Activated CD8-positive, alpha-beta memory T cell treated with anti-CD3 and anti-CD28 coated beads for 36 hours (primary cell): ENCODE measurements around the gene ITGA2. TPM values are rescaled to one million over a fixed set of nuclear protein-coding genes. Genes with fewer than 3 reads are reported as not detected.

ENCODE experiments used
- CTCF ChIA-PET: fragments of 350-600 bp; sonication (Branson Sonifier 250); formaldehyde crosslinking; loops from one replicate; lab custom pipeline; 2021; ENCODE audit warnings: antibody characterized with exemption; lab: Charles Lee
- POLR2A ChIA-PET: fragments of 350-600 bp; sonication (Branson Sonifier 250); formaldehyde crosslinking; loops from one replicate; lab custom pipeline; 2021; ENCODE audit warnings: antibody characterized with exemption; lab: Charles Lee
- total RNA-seq, 2 experiments: library from RNA; stranded (reverse); gene quantifications; one replicate each; pipeline ENCODE4 v1.2.3, GENCODE V29; 2021

ITGA2 gene
- total RNA-seq, 2 experiments from 2014 or later = 6.2 to 6.3 TPM

DNA sequence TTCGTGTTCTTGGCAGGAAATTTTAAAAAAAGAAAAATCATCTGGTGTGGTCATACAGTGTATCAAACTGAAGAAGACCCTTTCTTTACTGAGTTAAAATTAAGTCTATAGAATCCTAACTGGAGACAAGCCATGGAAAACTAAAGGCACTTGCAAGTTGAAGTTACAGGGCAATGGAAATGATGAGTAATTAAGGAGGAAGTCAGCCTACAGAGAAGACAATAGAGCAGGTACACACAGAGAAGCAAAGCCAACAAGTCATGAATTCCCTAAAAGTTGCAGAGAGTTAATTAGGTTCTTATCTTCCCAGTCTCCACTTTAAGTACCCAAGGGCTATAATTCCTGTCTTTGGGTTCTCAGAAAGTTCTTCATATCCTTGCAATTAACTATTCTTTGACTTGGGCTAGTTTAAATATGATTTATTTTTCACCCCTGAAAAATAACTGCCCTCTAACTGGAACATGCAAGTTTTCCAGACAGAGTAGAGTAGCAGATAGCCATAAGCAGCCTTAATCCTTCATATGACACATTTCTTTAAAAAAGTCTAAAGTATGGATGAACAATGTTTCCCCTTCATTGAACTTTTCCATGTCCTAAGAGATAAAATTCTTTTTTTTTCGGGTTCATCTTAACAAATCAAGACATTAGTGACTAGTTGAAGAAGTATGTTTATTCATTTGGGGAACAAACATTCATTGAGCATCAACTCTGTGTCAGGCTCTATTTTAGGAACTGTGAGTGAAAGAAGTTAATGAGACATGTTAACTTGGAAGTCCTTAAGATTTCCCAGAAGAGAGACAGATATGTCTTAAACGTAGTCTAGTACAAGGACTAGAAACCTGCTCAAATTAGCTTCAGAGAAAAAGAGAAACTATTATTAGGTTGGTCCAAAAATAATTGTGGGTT lies 5.2 kb upstream of the ITGA2 start:
- ChIA-PET POLR2A (no interaction called here), CTCF (interaction anchor here (0.6 kb wide), 1 partner anchor 390 kb away, joined by 3 read pairs; no protein-coding TSS in a partner anchor)

DNA sequence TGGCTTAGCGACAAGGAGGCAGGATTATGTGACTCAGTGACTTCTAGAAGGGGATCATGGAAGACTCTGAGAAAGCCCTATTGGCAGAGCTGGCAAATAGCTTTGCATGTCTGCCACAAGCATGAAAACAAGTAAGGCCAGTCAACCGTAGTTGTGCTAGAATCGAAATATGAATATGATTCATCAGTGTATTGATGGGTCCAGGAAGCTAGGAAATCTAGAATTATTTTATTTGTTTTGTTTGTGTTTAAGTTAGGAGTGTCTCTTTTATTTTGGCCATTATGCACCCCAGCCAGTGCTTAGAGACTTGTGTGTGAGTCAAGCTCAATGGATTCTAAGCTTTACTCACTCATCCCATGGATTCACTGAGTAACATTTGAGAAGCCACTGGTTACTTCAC lies 3.8 kb upstream of the ITGA2 start:
- CTCF ChIA-PET = interaction anchor here (0.6 to 0.9 kb wide), 2 partner anchors 11 to 43 kb away, joined by 3 to 4 read pairs; no protein-coding TSS in a partner anchor

DNA sequence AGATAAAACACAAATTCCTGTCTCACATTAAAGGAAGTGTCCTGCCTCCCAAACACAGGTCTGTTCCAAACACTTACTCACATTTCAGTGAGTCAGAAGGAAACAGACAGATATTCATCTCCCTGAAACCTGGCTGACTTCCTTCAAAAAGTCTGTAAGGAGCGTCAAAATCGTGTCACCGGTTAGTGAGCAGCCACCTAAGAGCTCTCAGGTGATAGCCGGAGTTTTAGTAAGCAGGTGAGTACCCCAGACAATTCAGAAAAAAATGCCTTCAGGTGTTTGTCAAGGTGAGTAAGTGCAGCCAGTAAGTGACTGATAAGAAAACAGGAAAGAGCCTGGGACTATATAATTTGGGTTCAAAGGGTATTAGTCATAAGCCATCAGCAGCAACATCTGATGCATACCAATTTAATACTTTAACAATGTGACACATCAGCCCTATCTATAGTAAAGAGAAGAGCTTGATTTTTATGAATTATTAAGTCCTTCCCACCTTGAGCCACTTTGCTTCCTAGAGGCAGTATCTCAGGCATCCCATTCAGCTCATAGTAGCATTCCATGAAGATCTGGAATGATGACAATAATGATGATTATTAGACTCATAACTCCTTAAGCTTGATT lies 1.3 kb upstream of the ITGA2 start:
- ChIA-PET POLR2A (no interaction called here), CTCF (interaction anchor here (0.5 to 2.2 kb wide), 6 partner anchors 12 to 1522 kb away, joined by 3 to 8 read pairs (median 5); no protein-coding TSS in a partner anchor)

More for the DNA sequence above, 3.8 kb upstream of the ITGA2 start:
- POLR2A ChIA-PET = no interaction called here

DNA sequence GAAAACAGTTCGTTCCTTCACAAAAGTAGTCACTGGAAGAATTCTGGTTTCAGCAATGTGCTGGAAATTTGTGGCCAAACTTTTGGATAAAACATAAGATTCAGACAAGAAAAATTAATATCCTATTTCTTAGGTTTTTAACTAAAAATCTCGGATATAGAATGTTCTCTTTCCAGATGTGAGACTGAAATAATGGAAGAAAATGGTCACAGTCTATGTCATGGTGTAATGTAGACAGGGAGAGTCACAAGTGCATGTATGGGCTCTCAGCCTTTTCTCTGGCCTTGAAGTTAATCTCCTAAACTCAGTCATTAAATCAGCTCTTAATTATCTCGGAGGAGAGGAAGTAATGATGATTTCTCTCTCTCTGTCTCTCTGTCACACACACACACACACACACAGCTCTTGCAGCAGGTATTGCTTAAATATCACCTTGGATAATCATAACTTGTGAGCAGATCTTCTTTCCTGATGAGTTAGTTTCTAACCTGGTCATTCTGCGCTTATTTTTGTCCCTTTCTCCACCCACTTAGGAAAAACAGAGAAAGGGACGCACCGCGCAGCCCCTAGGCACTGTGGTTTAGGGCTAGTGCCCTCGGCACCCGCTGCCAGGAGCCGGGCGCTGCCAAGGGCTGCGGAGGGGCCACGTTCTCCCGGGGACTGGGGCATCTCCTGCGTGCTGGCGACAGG lies 672 bp upstream of the ITGA2 start:
- POLR2A ChIA-PET = no interaction called here
- CTCF ChIA-PET = interaction anchor here (0.5 to 2.2 kb wide), 7 partner anchors 11 to 1521 kb away, joined by 3 to 8 read pairs (median 5); no protein-coding TSS in a partner anchor

DNA sequence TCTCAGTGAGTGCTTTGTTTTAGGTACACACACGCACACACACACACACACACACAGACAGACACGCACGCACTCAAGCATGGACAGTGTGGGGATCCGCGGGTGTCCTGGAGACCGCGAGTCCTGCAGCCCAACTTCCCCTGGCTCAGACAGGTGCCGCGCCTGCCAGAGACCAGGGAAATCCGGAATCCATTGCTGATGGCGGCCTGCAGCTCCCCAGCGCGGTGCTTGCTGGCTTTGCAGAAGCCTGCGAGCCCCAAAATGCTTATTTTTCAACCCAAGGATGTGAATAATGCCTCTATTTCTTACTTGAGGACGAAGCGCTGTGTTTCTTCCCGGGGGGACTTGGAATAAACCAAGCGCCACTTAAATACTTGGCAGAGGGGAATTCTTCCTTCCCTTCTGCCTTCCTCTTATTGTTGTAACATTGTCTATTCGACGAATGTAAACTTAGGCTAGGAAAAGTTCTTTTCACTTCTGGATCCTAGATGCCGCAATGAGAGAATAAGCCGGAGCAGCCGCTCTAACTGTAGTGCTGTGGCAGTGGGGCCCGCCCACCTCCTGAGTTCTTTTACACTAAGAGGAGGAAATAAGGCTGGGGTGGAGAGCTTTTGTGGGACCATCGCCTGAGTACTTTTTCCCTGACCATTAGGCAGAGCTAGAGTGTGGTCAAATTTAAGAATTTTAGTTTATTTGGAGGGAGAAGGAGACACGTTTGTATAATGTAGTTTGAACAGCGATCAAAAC lies 802 bp downstream of the ITGA2 start:
- POLR2A ChIA-PET = interaction anchor here (0.7 kb wide), 1 partner anchor 9 kb away, joined by 5 read pairs; no protein-coding TSS in a partner anchor
- CTCF ChIA-PET = interaction anchor here (0.6 to 2.5 kb wide), 3 partner anchors 8 to 116 kb away, joined by 3 to 7 read pairs (median 5); no protein-coding TSS in a partner anchor

- POLR2A ChIA-PET = interaction anchor here (0.6 to 0.7 kb wide), 2 partner anchors 9 to 43 kb away, joined by 5 read pairs; no protein-coding TSS in a partner anchor
These were observed 1.4 kb downstream of the ITGA2 start for GRCh38 chr5:52990528-52990925.

GRCh38 chr5:52993367-52993766 lies 4.2 kb downstream of the ITGA2 start:
- CTCF ChIA-PET = no interaction called here

More at GRCh38 chr5:52990528-52990925, 1.4 kb downstream of the ITGA2 start:
- CTCF ChIA-PET = interaction anchor here (0.6 to 2.5 kb wide), 2 partner anchors 42 to 115 kb away, joined by 5 to 7 read pairs; no protein-coding TSS in a partner anchor

DNA sequence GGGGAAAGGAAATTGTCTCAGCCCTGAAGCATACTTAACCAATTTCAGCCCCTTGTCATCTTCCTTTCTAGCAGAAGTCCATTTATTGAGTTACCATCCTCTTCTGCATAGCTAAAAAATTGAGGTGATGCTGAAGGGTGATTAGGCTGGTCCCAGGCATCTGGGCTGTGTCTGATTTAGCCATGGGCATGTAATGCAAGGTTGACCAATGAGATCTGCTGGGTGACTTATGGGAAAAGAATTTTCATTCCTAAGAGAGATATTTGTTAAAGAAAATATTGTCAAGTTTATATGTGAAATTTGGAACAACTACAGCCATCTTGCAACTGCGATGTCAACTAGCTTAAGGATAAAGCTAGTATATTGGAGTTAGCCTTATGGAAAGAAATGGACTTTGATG lies 5.1 kb downstream of the ITGA2 start:
- CTCF ChIA-PET = no interaction called here

More at GRCh38 chr5:52993367-52993766, 4.2 kb downstream of the ITGA2 start:
- POLR2A ChIA-PET = no interaction called here

GRCh38 chr5:52995095-52995494 lies 5.9 kb downstream of the ITGA2 start:
- ChIA-PET CTCF (no interaction called here), POLR2A (no interaction called here)

More for the DNA sequence above, 5.1 kb downstream of the ITGA2 start:
- POLR2A ChIA-PET = no interaction called here

- POLR2A ChIA-PET = no interaction called here
- CTCF ChIA-PET = no interaction called here
These were observed 6.8 kb downstream of the ITGA2 start for GRCh38 chr5:52995914-52996313.

GRCh38 chr5:52996979-52997378 lies 7.8 kb downstream of the ITGA2 start:
- ChIA-PET CTCF (no interaction called here), POLR2A (no interaction called here)

GRCh38 chr5:52997424-52997823 lies 8.3 kb downstream of the ITGA2 start:
- ChIA-PET CTCF (no interaction called here), POLR2A (no interaction called here)

DNA sequence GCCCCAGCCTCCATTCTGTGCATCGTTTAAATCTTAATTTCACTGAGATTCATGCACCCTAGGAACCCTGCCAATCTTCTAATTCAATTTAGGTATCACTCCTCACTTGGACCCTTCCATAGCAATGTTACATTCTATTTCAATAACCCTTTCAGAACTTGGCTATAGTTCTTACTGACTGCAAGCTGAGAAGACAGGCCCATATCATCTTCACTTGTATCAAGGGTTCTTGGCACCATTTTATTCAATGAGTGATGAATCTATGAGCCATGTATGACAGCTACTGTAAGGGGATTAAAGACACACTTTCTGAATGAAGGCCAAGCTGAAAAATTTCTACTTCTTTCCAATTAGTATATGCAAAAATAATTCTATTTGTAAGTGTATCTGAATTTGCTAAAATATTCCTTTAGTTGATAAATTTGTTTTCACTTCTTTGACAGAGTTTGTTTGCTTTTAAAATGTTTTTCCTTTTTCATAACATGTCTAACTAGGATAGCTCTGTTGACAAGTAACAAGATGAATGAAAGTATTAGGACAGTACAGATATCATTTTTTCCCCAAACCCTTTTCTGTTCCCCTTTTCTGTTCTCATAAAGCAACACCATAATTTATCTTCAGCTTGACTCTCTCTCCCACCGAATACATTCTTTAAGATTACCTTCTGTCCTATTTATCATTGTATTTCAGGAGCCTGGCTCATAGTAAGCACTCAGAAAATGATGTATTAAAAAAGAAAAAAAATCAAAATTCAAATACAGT lies 9.6 kb downstream of the ITGA2 start:
- ChIA-PET CTCF (interaction anchor here (0.9 to 2.0 kb wide), 3 partner anchors 9 to 50 kb away, joined by 3 to 5 read pairs (median 4); partner anchors contain the start of gene ITGA2), POLR2A (no interaction called here)

DNA sequence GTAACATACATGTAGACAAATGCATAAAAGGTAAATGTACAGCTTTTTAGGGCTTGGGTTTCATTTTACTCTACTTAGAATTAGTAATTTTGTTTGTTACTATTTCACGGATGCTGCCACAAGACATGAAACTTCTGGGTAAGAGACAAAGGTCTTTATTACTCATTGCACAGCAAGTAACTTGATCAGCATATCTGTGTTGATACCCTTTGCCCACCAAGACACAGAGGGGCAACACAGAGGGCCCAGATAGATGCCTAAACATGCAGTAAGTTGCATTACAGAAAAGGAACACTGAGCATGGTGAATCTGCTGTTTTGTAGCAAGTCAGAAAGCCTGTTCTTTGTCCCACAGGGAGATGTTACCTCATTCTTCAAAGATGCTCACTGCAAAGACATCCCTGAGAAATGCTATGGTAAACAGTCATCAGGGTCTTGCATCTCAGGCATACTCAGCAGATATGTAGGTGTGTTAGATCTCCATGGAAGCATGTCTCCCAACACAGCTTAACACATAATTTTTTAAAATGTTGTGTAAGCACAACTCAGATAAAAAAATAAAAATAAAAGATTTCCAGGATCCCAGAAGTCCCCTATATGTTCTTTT lies 10.3 kb downstream of the ITGA2 start:
- ChIA-PET CTCF (interaction anchor here (1.2 to 2.0 kb wide), 2 partner anchors 11 to 51 kb away, joined by 4 to 5 read pairs; partner anchors contain the start of gene ITGA2), POLR2A (interaction anchor here (0.6 kb wide), 1 partner anchor 9 kb away, joined by 5 read pairs; no protein-coding TSS in a partner anchor)

DNA sequence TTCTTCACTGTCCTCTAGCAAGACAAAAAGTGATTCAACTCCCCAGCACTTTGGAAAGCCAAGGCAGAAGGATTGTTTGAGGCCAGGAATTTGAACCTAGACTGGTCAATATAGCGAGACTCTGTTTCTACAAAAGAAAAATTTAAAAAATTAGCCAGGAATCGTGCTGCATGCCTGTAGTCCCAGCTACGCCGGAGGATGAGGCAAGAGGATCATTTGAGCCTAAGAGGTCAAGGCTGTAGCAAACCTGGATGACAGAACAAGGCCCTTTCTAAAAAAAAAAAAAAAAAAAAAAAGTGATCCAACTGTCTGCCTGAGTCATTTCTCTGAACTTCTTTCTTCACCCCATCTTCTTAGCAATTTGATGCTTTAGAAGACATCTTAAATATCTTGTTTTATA lies 12.4 kb downstream of the ITGA2 start:
- ChIA-PET POLR2A (no interaction called here), CTCF (no interaction called here)

- CTCF ChIA-PET = no interaction called here
- POLR2A ChIA-PET = no interaction called here
These were observed 13.3 kb downstream of the ITGA2 start for GRCh38 chr5:53002491-53002890.

- ChIA-PET POLR2A (no interaction called here), CTCF (no interaction called here)
These were observed 14.0 kb downstream of the ITGA2 start for GRCh38 chr5:53003144-53003543.
